HCT116 (cell line): Measurements from ENCODE around the gene IYD. TPM values are rescaled to one million over a fixed set of nuclear protein-coding genes. Genes with fewer than 3 reads are reported as not detected.

ENCODE experiments used
- ATAC-seq: fragments of 200-7000 bp; cut with Tn5 transposase; 2 replicates; pipeline ENCODE4 v1.9.1; 2020; ENCODE audit warnings: mild to moderate bottlenecking, moderate library complexity
- BruUV-seq: library from RNA; stranded (reverse); fragments of 400-500 nt; replicated peaks from 2 replicates; lab custom pipeline; 2021; lab: Mats Ljungman, UMichigan
- CTCF ChIA-PET: fragments of 300-600 bp; sonication (Branson Sonifier 250); formaldehyde crosslinking; loops from one replicate; lab custom pipeline; 2021; ENCODE audit warnings: antibody characterized with exemption; lab: Charles Lee
- POLR2A ChIA-PET: fragments of 300-600, 350-600 bp; sonication (Branson Sonifier 250); formaldehyde crosslinking; loops from one replicate; lab custom pipeline; 2021; ENCODE audit warnings: antibody characterized with exemption; lab: Charles Lee
- RAD21 ChIA-PET, 2 experiments: fragments of 300-600 bp; sonication (Branson Sonifier 250); formaldehyde crosslinking; loops; one replicate each; lab custom pipeline; 2023; ENCODE audit warnings: low total read pairs in 2 of 2; ENCODE audit not compliant: uncharacterized antibody in 2 of 2, unreplicated experiment in 2 of 2, low non-redundant PET in 1 of 2; lab: Charles Lee
- DNase-seq: peaks from one replicate; pipeline ENCODE4 v3.0.0-alpha.2; 2010; ENCODE audit warnings: low read depth, low spot score
- H2AFZ ChIP-seq: fragments of 200-600 bp; shearing (Covaris generic), sonication (generic); 2 replicates; pipeline ENCODE4 v1.6.1; 2017; ENCODE audit warnings: low read depth, mixed run types, mixed read lengths, antibody characterized with exemption, low read length; ENCODE audit not compliant: poor library complexity, severe bottlenecking
- H3K27ac ChIP-seq: 2 replicates; pipeline ENCODE4 v1.5.1; 2012; ENCODE audit warnings: low read depth, low read length
- H3K27me3 ChIP-seq: fragments of 200-600 bp; sonication (generic); 2 replicates; pipeline ENCODE4 v1.6.1; 2016; ENCODE audit warnings: mixed run types, low read length, mixed read lengths; ENCODE audit not compliant: insufficient read depth
- H3K36me3 ChIP-seq, 2 experiments: fragments of 200-500 bp in 1 of 2; fragments of 200-600 bp in 1 of 2; sonication (Bioruptor generic) in 1 of 2; sonication (generic) in 1 of 2; 2 replicates each; pipeline versions ENCODE4 v1.5.1 to v1.6.1; 2014 to 2016; ENCODE audit warnings: low read length in 2 of 2, inconsistent platforms in 1 of 2, mixed read lengths in 1 of 2, mixed run types in 1 of 2; ENCODE audit not compliant: insufficient read depth in 2 of 2, control insufficient read depth in 1 of 2
- H3K4me1 ChIP-seq, 2 experiments: fragments of 200-600 bp in 1 of 2; sonication (generic) in 1 of 2; 2 replicates each; pipeline versions ENCODE4 v1.5.1 to v1.6.1; 2012 to 2017; ENCODE audit warnings: low read length in 2 of 2, inconsistent platforms in 1 of 2, mild to moderate bottlenecking in 1 of 2, mixed read lengths in 1 of 2, mixed run types in 1 of 2, moderate library complexity in 1 of 2; ENCODE audit not compliant: insufficient read depth in 2 of 2, control insufficient read depth in 1 of 2
- H3K4me2 ChIP-seq: fragments of 200-600 bp; sonication (generic); 2 replicates; pipeline ENCODE4 v1.6.1; 2017; ENCODE audit warnings: mixed run types, low read length, mixed read lengths
- H3K4me3 ChIP-seq, 2 experiments: fragments of 200-600 bp in 1 of 2; sonication (generic) in 1 of 2; replicated peaks in 1 of 2; 2 replicates each; pipeline ENCODE4 v1.5.1; 2011 to 2016; ENCODE audit warnings: low read length in 2 of 2, control low read depth in 1 of 2, low read depth in 1 of 2, mild to moderate bottlenecking in 1 of 2, mixed read lengths in 1 of 2, mixed run types in 1 of 2
- H3K79me2 ChIP-seq: fragments of 200-600 bp; sonication (generic); 2 replicates; pipeline ENCODE4 v1.6.1; 2017; ENCODE audit warnings: mild to moderate bottlenecking, mixed run types, low read length, moderate library complexity, mixed read lengths; ENCODE audit not compliant: insufficient read depth
- H3K9ac ChIP-seq: fragments of 200-600 bp; sonication (generic); 2 replicates; pipeline ENCODE4 v1.6.1; 2016; ENCODE audit warnings: low read length, mixed read lengths
- H3K9me2 ChIP-seq: fragments of 200-600 bp; sonication (generic), shearing (Covaris generic); 2 replicates; pipeline ENCODE4 v1.6.1; 2017; ENCODE audit warnings: mixed run types, mild to moderate bottlenecking, moderate library complexity; ENCODE audit not compliant: insufficient read depth
- H3K9me3 ChIP-seq, 2 experiments: fragments of 200-500 bp in 1 of 2; fragments of 200-600 bp in 1 of 2; sonication (Bioruptor generic) in 1 of 2; sonication (generic) in 1 of 2; 2 replicates each; pipeline ENCODE4 v1.6.1; 2014 to 2017; ENCODE audit warnings: low read length in 2 of 2, mixed read lengths in 2 of 2, inconsistent platforms in 1 of 2, low read depth in 1 of 2, mild to moderate bottlenecking in 1 of 2, mixed run types in 1 of 2, moderate library complexity in 1 of 2; ENCODE audit not compliant: control insufficient read depth in 1 of 2, insufficient read depth in 1 of 2
- H4K20me1 ChIP-seq: fragments of 200-600 bp; sonication (generic), shearing (Covaris generic); 2 replicates; pipeline ENCODE4 v1.6.1; 2017; ENCODE audit warnings: mixed run types, mild to moderate bottlenecking, moderate library complexity; ENCODE audit not compliant: insufficient read depth
- CBX3 ChIP-seq: IDR thresholded peaks from 2 replicates; pipeline ENCODE4 v1.6.1; 2012; ENCODE audit warnings: low read depth
- ELF1 ChIP-seq: IDR thresholded peaks from 2 replicates; pipeline ENCODE4 v1.6.1; 2012; ENCODE audit warnings: low read depth, borderline replicate concordance
- EZH2 ChIP-seq: fragments of 200-600 bp; sonication (generic); IDR thresholded peaks from 2 replicates; pipeline ENCODE4 v1.6.1; 2017; ENCODE audit warnings: antibody characterized with exemption, mixed run types
- EZH2phosphoT487 ChIP-seq: fragments of 200-600 bp; IDR thresholded peaks from 2 replicates; pipeline ENCODE4 v1.6.1; 2018; ENCODE audit warnings: antibody characterized with exemption, borderline replicate concordance
- FOSL1 ChIP-seq: IDR thresholded peaks from 2 replicates; pipeline ENCODE4 v1.6.1; 2012; ENCODE audit warnings: low read depth
- JUND ChIP-seq: IDR thresholded peaks from 2 replicates; pipeline ENCODE4 v1.6.1; 2012
- SIN3A ChIP-seq: IDR thresholded peaks from 2 replicates; pipeline ENCODE4 v1.6.1; 2012; ENCODE audit warnings: low read depth
- SP1 ChIP-seq: IDR thresholded peaks from 2 replicates; pipeline ENCODE4 v1.6.1; 2012; ENCODE audit warnings: low read depth
- ZNF274 ChIP-seq: fragments of 200-500 bp; sonication (Bioruptor generic); IDR thresholded peaks from 2 replicates; pipeline ENCODE4 v1.6.1; 2014; ENCODE audit warnings: mild to moderate bottlenecking, low read depth, low read length, inconsistent platforms
- intact Hi-C: fragments of 100-400 bp; cut with micrococcal nuclease; formaldehyde crosslinking; loops from 2 replicates; pipeline ENCODE4 v1.10.0; 2022
- total RNA-seq: library from RNA; stranded (reverse); gene quantifications from one replicate; pipeline ENCODE4 v1.2.1, GENCODE V29; 2021; ENCODE audit not compliant: unreplicated experiment
- TF ChIP-seq, protein P1 (sequence below): IDR thresholded peaks from 2 replicates; pipeline ENCODE4 v1.6.1; 2012; ENCODE audit warnings: low read depth
- TF ChIP-seq, protein P2 (sequence below): IDR thresholded peaks from 2 replicates; pipeline ENCODE4 v1.6.1; 2012

Gene IYD
- total RNA-seq, 1 experiment from 2014 or later, result not detected

DNA sequence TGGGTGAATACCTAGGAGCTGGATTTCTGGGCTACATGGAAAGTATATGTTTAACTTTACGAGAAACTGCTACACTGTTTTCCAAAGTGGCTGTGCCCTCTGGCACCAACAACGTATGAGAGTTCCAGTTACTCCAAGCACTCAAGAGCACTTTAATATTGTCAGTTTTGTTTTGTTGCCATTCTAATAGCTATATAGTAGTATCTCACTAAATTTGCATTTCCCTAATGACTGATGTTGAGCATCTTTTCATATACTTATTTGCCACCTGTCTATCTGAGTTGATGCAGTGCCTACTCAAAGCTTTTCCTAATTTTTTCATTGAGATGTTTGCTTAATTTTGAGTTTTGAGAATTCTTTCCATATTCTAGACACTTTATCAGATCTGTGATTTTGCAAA, 76.7 kb downstream of the IYD start:
- H3K4me1 ChIP-seq, result no peaks in the 10 kb centered on the region
- TF ChIP-seq, protein P1, sequence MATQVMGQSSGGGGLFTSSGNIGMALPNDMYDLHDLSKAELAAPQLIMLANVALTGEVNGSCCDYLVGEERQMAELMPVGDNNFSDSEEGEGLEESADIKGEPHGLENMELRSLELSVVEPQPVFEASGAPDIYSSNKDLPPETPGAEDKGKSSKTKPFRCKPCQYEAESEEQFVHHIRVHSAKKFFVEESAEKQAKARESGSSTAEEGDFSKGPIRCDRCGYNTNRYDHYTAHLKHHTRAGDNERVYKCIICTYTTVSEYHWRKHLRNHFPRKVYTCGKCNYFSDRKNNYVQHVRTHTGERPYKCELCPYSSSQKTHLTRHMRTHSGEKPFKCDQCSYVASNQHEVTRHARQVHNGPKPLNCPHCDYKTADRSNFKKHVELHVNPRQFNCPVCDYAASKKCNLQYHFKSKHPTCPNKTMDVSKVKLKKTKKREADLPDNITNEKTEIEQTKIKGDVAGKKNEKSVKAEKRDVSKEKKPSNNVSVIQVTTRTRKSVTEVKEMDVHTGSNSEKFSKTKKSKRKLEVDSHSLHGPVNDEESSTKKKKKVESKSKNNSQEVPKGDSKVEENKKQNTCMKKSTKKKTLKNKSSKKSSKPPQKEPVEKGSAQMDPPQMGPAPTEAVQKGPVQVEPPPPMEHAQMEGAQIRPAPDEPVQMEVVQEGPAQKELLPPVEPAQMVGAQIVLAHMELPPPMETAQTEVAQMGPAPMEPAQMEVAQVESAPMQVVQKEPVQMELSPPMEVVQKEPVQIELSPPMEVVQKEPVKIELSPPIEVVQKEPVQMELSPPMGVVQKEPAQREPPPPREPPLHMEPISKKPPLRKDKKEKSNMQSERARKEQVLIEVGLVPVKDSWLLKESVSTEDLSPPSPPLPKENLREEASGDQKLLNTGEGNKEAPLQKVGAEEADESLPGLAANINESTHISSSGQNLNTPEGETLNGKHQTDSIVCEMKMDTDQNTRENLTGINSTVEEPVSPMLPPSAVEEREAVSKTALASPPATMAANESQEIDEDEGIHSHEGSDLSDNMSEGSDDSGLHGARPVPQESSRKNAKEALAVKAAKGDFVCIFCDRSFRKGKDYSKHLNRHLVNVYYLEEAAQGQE, result no peak
- TF ChIP-seq FOSL1 (no peak), CBX3 (no peak), JUND (no peak), EZH2phosphoT487 (no peak)
- TF ChIP-seq, all 23 proteins: peak for 0
- H3K79me2 ChIP-seq, result no peaks in the 10 kb centered on the region
- no peak for DNase-seq
- H3K4me3 ChIP-seq, result no peak overlapping the region
- H3K9me3 ChIP-seq, result no peaks in the 10 kb centered on the region
- no peak overlapping the region for H2AFZ ChIP-seq
- H4K20me1 ChIP-seq, result no peaks in the 10 kb centered on the region
- ATAC-seq, result no peak
- no peaks in the 10 kb centered on the region for H3K36me3 ChIP-seq
- no peak overlapping the region for H3K27ac ChIP-seq
- POLR2A ChIA-PET, result no interaction called here
- H3K9ac ChIP-seq, result no peak overlapping the region
- intact Hi-C loops, result no loop called here
- RAD21 ChIA-PET, result no interaction called here
- no peaks in the 10 kb centered on the region for H3K27me3 ChIP-seq
- H3K9me2 ChIP-seq, result no peaks in the 10 kb centered on the region
- CTCF ChIA-PET, result no interaction called here
- no peak overlapping the region for H3K4me2 ChIP-seq
- no TSS peak for BruUV-seq

GRCh38 chr6:150448221-150448620, 79.4 kb downstream of the IYD start:
- RAD21 ChIA-PET, result no interaction called here
- Histone ChIP-seq H3K4me2 (no peak overlapping the region), H3K9me2 (no peaks in the 10 kb centered on the region), H4K20me1 (no peaks in the 10 kb centered on the region), H3K4me1 (no peaks in the 10 kb centered on the region), H3K9me3 (no peaks in the 10 kb centered on the region), H3K27me3 (no peaks in the 10 kb centered on the region), H3K4me3 (no peak overlapping the region), H3K79me2 (no peaks in the 10 kb centered on the region), H3K9ac (no peak overlapping the region), H2AFZ (no peak overlapping the region), H3K36me3 (no peaks in the 10 kb centered on the region), H3K27ac (no peak overlapping the region)
- ATAC-seq (no peak), DNase-seq (no peak)
- CTCF ChIA-PET, result no interaction called here
- no TSS peak for BruUV-seq
- POLR2A ChIA-PET, result no interaction called here
- intact Hi-C loops, result no loop called here
- TF ChIP-seq ELF1, result no peak
- TF ChIP-seq SP1, result no peak
- no peak for TF ChIP-seq CBX3
- no peak for TF ChIP-seq EZH2
- TF ChIP-seq SIN3A, result no peak
- TF ChIP-seq, protein P1, result no peak
- TF ChIP-seq FOSL1, result no peak
- no peak for TF ChIP-seq ZNF274
- TF ChIP-seq, protein P2, sequence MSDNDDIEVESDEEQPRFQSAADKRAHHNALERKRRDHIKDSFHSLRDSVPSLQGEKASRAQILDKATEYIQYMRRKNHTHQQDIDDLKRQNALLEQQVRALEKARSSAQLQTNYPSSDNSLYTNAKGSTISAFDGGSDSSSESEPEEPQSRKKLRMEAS, result no peak
